ENCODE measurements around the gene IL3RA.

Gene IL3RA

GRCh38 chrX:1427756-1428155 is 91.2 kb downstream of the IL3RA start:
- DNase-seq, result no peak

GRCh38 chrX:1430451-1430850 is 93.9 kb downstream of the IL3RA start:
- DNase-seq, result no peak
